PC-9 (cell line): ENCODE results near the gene ANO1. TPM values are rescaled to one million over a fixed set of nuclear protein-coding genes. Genes with fewer than 3 reads are reported as not detected.

ENCODE experiments used
- BruUV-seq: library from RNA; stranded (reverse); fragments of 400-500 nt; replicated peaks from 2 replicates; lab custom pipeline; 2021; lab: Mats Ljungman, UMichigan
- CTCF ChIA-PET: fragments of 300-600 bp; sonication (Branson Sonifier 250); formaldehyde crosslinking; loops from one replicate; lab custom pipeline; 2022; ENCODE audit warnings: antibody characterized with exemption; lab: Charles Lee
- POLR2A ChIA-PET: fragments of 300-600 bp; sonication (Branson Sonifier 250); formaldehyde crosslinking; loops from one replicate; lab custom pipeline; 2022; ENCODE audit warnings: antibody characterized with exemption; ENCODE audit not compliant: unreplicated experiment; lab: Charles Lee
- DNase-seq, 2 experiments: peaks; one replicate each; pipeline versions ENCODE4 v3.0.0 to v3.0.0-alpha.2; 2015 to 2022; ENCODE audit warnings: mixed read lengths in 1 of 2
- H2AFZ ChIP-seq: fragments of 200-600 bp; sonication (generic); 2 replicates; pipeline ENCODE4 v1.8.1; 2017; ENCODE audit warnings: antibody characterized with exemption
- H3F3A ChIP-seq: fragments of 200-600 bp; sonication (generic); 2 replicates; pipeline ENCODE4 v1.8.1; 2017; ENCODE audit warnings: antibody characterized with exemption, mild to moderate bottlenecking, low read depth; ENCODE audit not compliant: insufficient read depth
- H3K27ac ChIP-seq: fragments of 200-600 bp; sonication (generic); 2 replicates; pipeline ENCODE4 v1.6.1; 2016; ENCODE audit warnings: mixed run types
- H3K27me3 ChIP-seq: fragments of 200-600 bp; sonication (generic); 2 replicates; pipeline ENCODE4 v1.6.1; 2016; ENCODE audit warnings: low read depth, mixed run types; ENCODE audit not compliant: insufficient read depth
- H3K36me3 ChIP-seq: fragments of 200-600 bp; sonication (generic); 2 replicates; pipeline ENCODE4 v1.6.1; 2016; ENCODE audit warnings: low read depth, mixed run types
- H3K4me1 ChIP-seq: fragments of 200-600 bp; sonication (generic); replicated peaks from 2 replicates; pipeline ENCODE4 v1.6.1; 2016; ENCODE audit warnings: mixed run types; ENCODE audit not compliant: insufficient read depth
- H3K4me2 ChIP-seq: fragments of 200-600 bp; sonication (generic); 2 replicates; pipeline ENCODE4 v1.6.1; 2017; ENCODE audit warnings: mixed run types
- H3K4me3 ChIP-seq: fragments of 200-600 bp; sonication (generic); 2 replicates; pipeline ENCODE4 v1.6.1; 2016; ENCODE audit warnings: mixed run types
- H3K79me2 ChIP-seq: fragments of 200-600 bp; sonication (generic); 2 replicates; pipeline ENCODE4 v1.6.1; 2017; ENCODE audit warnings: low read depth, mixed run types
- H3K9me2 ChIP-seq: fragments of 200-600 bp; sonication (generic); 2 replicates; pipeline ENCODE4 v1.8.1; 2017; ENCODE audit warnings: mild to moderate bottlenecking; ENCODE audit not compliant: insufficient read depth
- H3K9me3 ChIP-seq: fragments of 200-600 bp; sonication (generic); 2 replicates; pipeline ENCODE4 v1.8.1; 2016; ENCODE audit warnings: low read depth; ENCODE audit not compliant: insufficient read depth
- H4K20me1 ChIP-seq: fragments of 200-600 bp; sonication (generic); 2 replicates; pipeline ENCODE4 v1.8.1; 2017; ENCODE audit not compliant: insufficient read depth
- CTCF ChIP-seq: fragments of 200-600 bp; sonication (generic); conservative IDR thresholded peaks from 2 replicates; pipeline ENCODE4 v1.6.1; 2017; ENCODE audit warnings: mixed run types, antibody characterized with exemption, mild to moderate bottlenecking, moderate library complexity
- EZH2 ChIP-seq: fragments of 200-600 bp; sonication (generic); IDR thresholded peaks from 2 replicates; pipeline ENCODE4 v1.8.0; 2017; ENCODE audit warnings: antibody characterized with exemption, low read depth
- intact Hi-C: fragments of 100-400 bp; cut with micrococcal nuclease; formaldehyde crosslinking; loops from one replicate; pipeline ENCODE4 v1.10.0; 2022; ENCODE audit not compliant: unreplicated experiment
- total RNA-seq: library from RNA; stranded (reverse); gene quantifications from 2 replicates; pipeline ENCODE4 v1.2.3, GENCODE V29; 2021

ANO1 gene
- total RNA-seq, 1 experiment from 2014 or later = 107 TPM

GRCh38 chr11:70135142-70135541, 57.0 kb downstream of the ANO1 start:
- Histone ChIP-seq H3K9me3 (no peaks in the 10 kb centered on the region), H3K4me3 (no peak overlapping the region), H3K79me2 (0 out of 2 replicates have a peak, but pooled peaks cover 1% of the 10 kb centered on the region), H4K20me1 (peaks cover 24% of the 10 kb centered on the region), H3K9me2 (no peaks in the 10 kb centered on the region), H3K27me3 (no peaks in the 10 kb centered on the region), H3K27ac (no peak overlapping the region), H2AFZ (no peak overlapping the region), H3K36me3 (peaks cover 56% of the 10 kb centered on the region), H3K4me2 (no peak overlapping the region), H3F3A (peaks cover 69% of the 10 kb centered on the region), H3K4me1 (peaks cover 17% of the 10 kb centered on the region)
- intact Hi-C loops = no loop called here
- ChIA-PET CTCF (no interaction called here), POLR2A (no interaction called here)
- no peak for DNase-seq
- no TSS peak for BruUV-seq
- TF ChIP-seq EZH2 (no peak), CTCF (no peak)

- CTCF ChIA-PET = no interaction called here
- H3K36me3 ChIP-seq = peaks cover 52% of the 10 kb centered on the region
- BruUV-seq = no TSS peak
- no peaks in the 10 kb centered on the region for H3K9me3 ChIP-seq
- peaks cover 26% of the 10 kb centered on the region for H4K20me1 ChIP-seq
- TF ChIP-seq EZH2 (no peak), CTCF (no peak)
- no peaks in the 10 kb centered on the region for H3K79me2 ChIP-seq
- H3K27me3 ChIP-seq = no peaks in the 10 kb centered on the region
- no peaks in the 10 kb centered on the region for H3K9me2 ChIP-seq
- no peak overlapping the region for H3K4me3 ChIP-seq
- POLR2A ChIA-PET = no interaction called here
- H3K4me2 ChIP-seq = no peak overlapping the region
- H2AFZ ChIP-seq = no peak overlapping the region
- H3K4me1 ChIP-seq = peaks cover 21% of the 10 kb centered on the region
- H3K27ac ChIP-seq = no peak overlapping the region
- peaks cover 72% of the 10 kb centered on the region for H3F3A ChIP-seq
- intact Hi-C loops = no loop called here
- DNase-seq = no peak
Measured at GRCh38 chr11:70135625-70136059, 57.5 kb downstream of the ANO1 start.

GRCh38 chr11:70137383-70137782, 59.3 kb downstream of the ANO1 start:
- H3K27me3 ChIP-seq = no peaks in the 10 kb centered on the region
- H3K4me2 ChIP-seq = no peak overlapping the region
- BruUV-seq = no TSS peak
- intact Hi-C loops = no loop called here
- peaks cover 86% of the 10 kb centered on the region for H3F3A ChIP-seq
- no peak overlapping the region for H3K27ac ChIP-seq
- TF ChIP-seq CTCF = no peak
- no peak for TF ChIP-seq EZH2
- H3K4me1 ChIP-seq = peaks cover 33% of the 10 kb centered on the region
- H2AFZ ChIP-seq = no peak overlapping the region
- DNase-seq = no peak
- no peaks in the 10 kb centered on the region for H3K9me3 ChIP-seq
- peaks cover 56% of the 10 kb centered on the region for H3K36me3 ChIP-seq
- CTCF ChIA-PET = no interaction called here
- no peaks in the 10 kb centered on the region for H3K9me2 ChIP-seq
- H4K20me1 ChIP-seq = peaks cover 36% of the 10 kb centered on the region
- H3K79me2 ChIP-seq = no peaks in the 10 kb centered on the region
- no peak overlapping the region for H3K4me3 ChIP-seq
- POLR2A ChIA-PET = no interaction called here
